Measurements from ENCODE around the gene CARMIL1.

CARMIL1 gene

DNA sequence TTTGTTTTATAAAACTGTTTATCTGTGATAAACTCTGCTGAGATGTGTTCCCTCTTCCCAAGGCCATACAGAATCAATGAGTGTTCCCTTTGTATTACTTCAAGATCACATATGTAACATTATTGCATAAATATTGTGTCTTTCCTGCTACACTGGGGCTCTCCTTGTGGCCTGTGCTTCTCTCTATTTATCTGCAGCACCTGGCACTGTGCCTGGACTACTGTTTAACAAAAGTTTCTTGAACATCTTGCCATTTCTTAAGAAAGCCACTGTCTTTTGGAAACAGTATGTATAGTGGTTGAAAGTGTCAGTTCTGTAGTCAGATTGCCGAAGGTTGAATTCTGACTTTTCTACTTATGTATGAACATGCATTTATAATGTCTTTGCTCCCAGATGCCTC is 203.8 kb downstream of the CARMIL1 start:
- TF ChIP-seq GATA1 (IDR thresholded peaks at IDR 0.05; ENCODE audit: low read depth, low read length) (no peak), POLR2A (IDR thresholded peaks at IDR 0.05; ENCODE audit: low read length) (no peak)
- peak; percentile 67 to 68 for DNase-seq

DNA sequence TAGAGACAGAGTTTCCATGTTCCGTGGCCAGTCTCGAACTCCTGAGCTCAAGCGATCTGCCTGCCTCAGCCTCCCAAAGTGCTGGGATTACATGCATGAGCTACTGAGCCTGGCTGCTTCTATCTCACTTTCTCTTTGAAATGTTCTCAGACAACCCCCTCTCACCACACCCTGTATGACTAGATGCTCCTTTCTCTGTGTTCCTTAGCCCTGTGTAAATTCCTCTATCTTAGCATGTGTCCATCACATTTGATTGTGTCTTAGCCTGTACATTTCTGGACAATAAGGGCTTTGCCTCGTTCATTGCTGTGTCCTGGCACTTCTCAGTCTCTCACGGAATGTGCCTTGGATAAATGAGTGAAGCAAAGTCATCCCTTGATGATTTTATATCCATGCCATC is 204.8 kb downstream of the CARMIL1 start:
- TF ChIP-seq GATA1 (IDR thresholded peaks at IDR 0.05; ENCODE audit: low read depth, low read length): no peak
- no peak for TF ChIP-seq POLR2A (IDR thresholded peaks at IDR 0.05; ENCODE audit: low read length)

GRCh38 chr6:25484900-25485299 is 205.7 kb downstream of the CARMIL1 start:
- no peak for TF ChIP-seq GATA1 (IDR thresholded peaks at IDR 0.05; ENCODE audit: low read depth, low read length)
- no peak for TF ChIP-seq POLR2A (IDR thresholded peaks at IDR 0.05; ENCODE audit: low read length)
- DNase-seq: peak in 1 of 2 experiments; percentile 18

More for the DNA sequence above, 204.8 kb downstream of the CARMIL1 start:
- peak; percentile 43 to 67 for DNase-seq

DNA sequence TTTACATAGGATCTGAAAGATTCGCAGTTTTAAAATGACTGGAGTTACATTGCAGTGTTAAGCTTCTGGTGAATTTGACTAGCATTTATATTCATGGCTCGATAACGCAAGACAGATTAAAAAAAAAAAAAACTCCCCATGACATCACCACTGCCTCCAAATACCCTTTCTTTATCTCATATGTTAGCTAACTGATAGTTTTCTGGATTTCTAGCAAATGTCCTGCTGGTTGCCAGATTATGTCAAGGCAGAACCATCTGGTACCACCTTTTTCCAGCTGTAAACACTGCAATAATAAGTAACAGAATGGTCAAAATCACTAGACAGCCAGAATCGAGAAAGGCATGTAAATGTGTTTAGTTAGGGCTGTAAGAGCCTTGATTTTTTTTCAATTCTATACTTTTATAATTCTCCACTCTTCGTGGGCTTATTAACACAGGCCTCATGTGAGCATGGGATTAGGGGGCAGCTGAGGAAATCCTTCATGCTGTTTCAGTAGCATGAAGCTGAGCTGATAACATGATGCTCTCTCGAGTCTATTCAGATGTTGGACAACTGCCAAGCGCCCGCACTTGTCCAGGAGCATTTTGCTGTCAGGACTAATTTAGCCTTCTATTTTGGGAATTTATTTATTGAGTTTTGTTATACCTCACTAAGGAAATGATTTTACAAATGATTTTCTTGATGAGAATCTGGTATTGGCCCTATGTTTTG is 206.8 kb downstream of the CARMIL1 start:
- TF ChIP-seq POLR2A (IDR thresholded peaks at IDR 0.05; ENCODE audit: low read length): no peak
- no peak for TF ChIP-seq GATA1 (IDR thresholded peaks at IDR 0.05; ENCODE audit: low read depth, low read length)
- peak; percentile 91 to 93 for DNase-seq

GRCh38 chr6:25486550-25486949 is 207.4 kb downstream of the CARMIL1 start:
- no peak for TF ChIP-seq POLR2A (IDR thresholded peaks at IDR 0.05; ENCODE audit: low read length)
- TF ChIP-seq GATA1 (IDR thresholded peaks at IDR 0.05; ENCODE audit: low read depth, low read length): no peak
- DNase-seq: peak; percentile 47 to 64

DNA sequence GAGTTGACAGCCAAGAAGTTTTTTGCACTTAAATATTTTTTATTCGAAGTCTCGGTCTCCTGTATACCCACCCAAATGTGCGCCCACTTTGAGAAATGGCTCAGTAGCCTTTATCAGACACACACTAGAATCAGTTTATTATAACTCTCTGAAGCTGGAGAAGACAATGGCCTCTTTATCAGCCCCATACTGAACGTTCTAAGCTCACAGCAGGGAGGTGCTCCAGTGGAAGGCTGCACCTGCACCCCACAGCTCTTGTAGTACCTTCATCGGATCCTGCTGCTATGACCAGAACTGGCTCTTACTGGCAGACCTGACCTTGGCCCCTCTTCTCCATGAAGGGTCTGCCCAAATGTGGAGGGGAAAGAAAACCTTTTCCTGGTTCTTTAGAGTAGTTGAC is 207.8 kb downstream of the CARMIL1 start:
- TF ChIP-seq GATA1 (IDR thresholded peaks at IDR 0.05; ENCODE audit: low read depth, low read length) (no peak), POLR2A (IDR thresholded peaks at IDR 0.05; ENCODE audit: low read length) (no peak)
- peak in 1 of 2 experiments; percentile 11 for DNase-seq

DNA sequence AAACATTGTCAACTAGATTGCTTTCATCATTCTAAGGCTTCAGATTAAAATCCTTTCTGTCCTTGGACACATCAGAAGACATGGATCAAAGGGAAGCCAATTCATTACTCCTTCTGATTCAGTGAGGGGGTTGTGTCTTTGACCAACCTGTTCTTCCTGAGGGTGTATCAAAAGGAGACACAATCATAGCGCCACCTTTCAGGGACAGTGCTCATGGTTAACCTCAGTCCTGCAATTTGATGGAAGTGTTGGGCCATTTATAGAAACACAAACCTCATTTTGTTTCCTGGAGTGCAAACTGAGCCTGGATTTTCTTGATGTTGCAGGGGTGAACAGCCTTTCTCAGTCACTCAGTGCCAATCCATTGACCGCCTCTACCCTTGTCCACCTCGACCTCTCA is 209.0 kb downstream of the CARMIL1 start:
- no peak for TF ChIP-seq POLR2A (IDR thresholded peaks at IDR 0.05; ENCODE audit: low read length)
- no peak for TF ChIP-seq GATA1 (IDR thresholded peaks at IDR 0.05; ENCODE audit: low read depth, low read length)
- DNase-seq: no peak

DNA sequence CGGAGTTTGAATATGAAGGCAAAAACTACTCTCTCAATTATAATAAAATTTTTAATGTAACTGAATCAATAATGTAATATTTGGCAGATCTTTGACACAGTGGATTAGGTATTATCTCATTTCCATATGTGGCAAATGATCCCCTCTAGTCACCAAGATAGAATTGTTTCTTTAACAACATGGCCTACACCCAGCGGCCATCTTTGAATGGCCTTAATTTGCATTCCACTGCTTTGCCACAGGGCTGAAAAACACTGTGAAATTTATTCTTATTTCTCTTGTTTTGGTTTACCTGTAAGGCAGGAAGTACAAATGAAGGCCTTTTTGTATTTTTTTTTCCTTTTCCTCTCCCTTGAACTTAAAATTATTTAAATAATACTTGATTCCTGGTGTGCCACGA is 210.2 kb downstream of the CARMIL1 start:
- DNase-seq: no peak
- TF ChIP-seq POLR2A (IDR thresholded peaks at IDR 0.05; ENCODE audit: low read length): no peak
- TF ChIP-seq GATA1 (IDR thresholded peaks at IDR 0.05; ENCODE audit: low read depth, low read length): no peak

DNA sequence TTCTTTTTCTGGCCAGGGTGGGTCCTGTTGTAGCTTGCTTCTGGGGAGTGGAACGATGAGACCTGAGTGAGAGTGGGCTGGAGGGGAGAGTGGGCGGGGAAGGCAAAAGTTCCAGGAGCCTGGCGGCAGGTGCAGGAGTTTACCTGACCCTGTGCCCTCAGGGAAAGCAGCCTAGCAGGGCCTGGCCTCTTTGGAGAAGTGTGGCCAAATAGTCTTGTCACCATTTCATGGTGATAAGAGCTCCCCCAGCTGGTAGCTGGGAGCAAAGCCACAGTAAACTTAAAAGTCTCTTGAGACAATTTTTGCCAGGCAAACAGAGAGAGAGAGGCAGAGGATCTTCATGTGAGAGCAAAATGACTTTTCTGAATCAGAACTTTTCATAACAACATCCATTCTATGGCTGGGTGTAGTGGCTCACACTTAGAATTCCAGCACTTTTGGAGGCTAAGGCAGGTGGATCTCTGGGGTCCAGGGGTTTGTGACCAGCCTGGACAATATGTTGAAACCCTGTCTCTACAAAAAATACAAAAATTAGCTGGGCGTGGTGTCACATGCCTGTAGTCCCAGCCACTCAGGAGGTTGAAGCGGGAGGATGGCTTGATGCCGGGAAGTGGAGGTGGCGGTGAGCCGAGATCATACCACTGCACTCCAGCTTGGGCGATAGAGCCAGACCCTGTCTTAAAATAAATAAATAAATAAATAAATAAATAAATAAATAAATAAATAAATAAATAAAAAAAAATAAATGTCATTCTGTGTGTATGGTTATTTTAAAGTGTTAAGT is 211.0 kb downstream of the CARMIL1 start:
- no peak for TF ChIP-seq GATA1 (IDR thresholded peaks at IDR 0.05; ENCODE audit: low read depth, low read length)
- TF ChIP-seq POLR2A (IDR thresholded peaks at IDR 0.05; ENCODE audit: low read length): no peak
- peak; percentile 84 to 88 for DNase-seq

GRCh38 chr6:25492951-25493350 is 213.8 kb downstream of the CARMIL1 start:
- no peak for TF ChIP-seq GATA1 (IDR thresholded peaks at IDR 0.05; ENCODE audit: low read depth, low read length)
- no peak for TF ChIP-seq POLR2A (IDR thresholded peaks at IDR 0.05; ENCODE audit: low read length)
- no peak for DNase-seq

GRCh38 chr6:25494469-25494868 is 215.3 kb downstream of the CARMIL1 start:
- DNase-seq: no peak
- TF ChIP-seq GATA1 (IDR thresholded peaks at IDR 0.05; ENCODE audit: low read depth, low read length): no peak
- no peak for TF ChIP-seq POLR2A (IDR thresholded peaks at IDR 0.05; ENCODE audit: low read length)

- TF ChIP-seq POLR2A (IDR thresholded peaks at IDR 0.05; ENCODE audit: low read length) (no peak), GATA1 (IDR thresholded peaks at IDR 0.05; ENCODE audit: low read depth, low read length) (no peak)
- no peak for DNase-seq
These were observed 218.3 kb downstream of the CARMIL1 start for GRCh38 chr6:25497383-25498040.

DNA sequence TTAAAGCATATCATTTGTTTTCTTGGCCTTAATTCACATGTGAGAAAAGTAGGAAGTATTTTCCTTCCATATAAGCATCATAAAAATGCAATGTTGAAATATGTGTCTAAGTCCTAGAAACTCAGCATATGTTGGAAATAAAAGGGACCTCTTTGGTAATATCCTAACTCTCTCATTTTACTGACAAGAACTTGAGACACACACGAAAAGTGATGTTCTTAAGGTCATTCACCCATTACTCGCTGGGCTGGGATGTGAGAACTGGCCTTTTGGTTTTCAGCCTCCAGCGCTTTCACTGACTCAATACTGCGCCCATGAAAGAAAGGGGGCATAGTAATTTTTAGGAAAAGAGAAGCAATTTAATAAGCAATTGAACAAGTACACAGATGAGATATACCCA is 219.3 kb downstream of the CARMIL1 start:
- no peak for TF ChIP-seq GATA1 (IDR thresholded peaks at IDR 0.05; ENCODE audit: low read depth, low read length)
- no peak for TF ChIP-seq POLR2A (IDR thresholded peaks at IDR 0.05; ENCODE audit: low read length)
- DNase-seq: no peak

DNA sequence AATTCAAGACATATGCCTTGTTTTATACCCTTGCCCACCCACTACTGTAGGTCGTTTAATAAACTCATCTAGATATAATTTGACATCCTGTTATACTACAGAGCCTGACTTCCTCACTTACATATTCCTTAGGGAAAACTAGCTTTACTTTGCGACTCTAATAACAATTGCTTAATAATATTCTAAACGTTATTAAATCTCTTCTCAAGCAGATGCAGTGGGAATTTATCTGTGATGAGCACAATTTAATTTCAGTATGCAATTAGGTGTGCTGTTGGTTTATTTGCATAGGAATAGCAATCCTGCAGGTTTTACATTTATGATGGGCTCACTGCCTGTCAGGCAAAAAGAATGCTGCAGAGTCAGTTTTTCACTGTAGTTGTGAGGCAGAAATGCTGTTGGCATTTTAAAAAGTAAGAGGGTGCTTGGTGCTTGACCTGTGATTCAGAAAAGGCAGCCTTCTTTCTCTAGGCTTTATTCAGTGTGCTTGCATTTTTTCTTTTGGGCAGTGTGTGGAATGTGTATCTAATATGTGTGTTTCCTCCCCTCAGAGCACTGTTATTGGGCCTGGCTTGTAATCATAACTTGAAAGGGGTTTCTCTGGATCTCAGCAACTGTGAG is 220.6 kb downstream of the CARMIL1 start:
- TF ChIP-seq GATA1 (IDR thresholded peaks at IDR 0.05; ENCODE audit: low read depth, low read length): no peak
- TF ChIP-seq POLR2A (IDR thresholded peaks at IDR 0.05; ENCODE audit: low read length): no peak
- DNase-seq: no peak
